ENCODE measurements around the gene C10orf143.

- TF ChIP-seq KDM1A (IDR thresholded peaks at IDR 0.05; ENCODE audit: borderline replicate concordance, low read length), result no peak
- TF ChIP-seq POLR2AphosphoS5 (IDR thresholded peaks at IDR 0.05; ENCODE audit: low read depth, low read length), result no peak
- TF ChIP-seq TAF1 (IDR thresholded peaks at IDR 0.05; ENCODE audit: low read depth, low read length), result no peak
- no peak for TF ChIP-seq EP300 (IDR thresholded peaks at IDR 0.05; ENCODE audit: borderline replicate concordance in 1 of 2, low read depth in 2 of 2, low read length in 2 of 2)
- no peak for TF ChIP-seq CTCF (IDR thresholded peaks at IDR 0.05; ENCODE audit: control extremely low read depth in 1 of 3, insufficient read depth in 1 of 3, low read depth in 1 of 3, low read length in 3 of 3)
- TF ChIP-seq SP1 (IDR thresholded peaks at IDR 0.05; ENCODE audit: low read depth, low read length), result no peak
- no peak for TF ChIP-seq ZNF274 (IDR thresholded peaks at IDR 0.05; ENCODE audit: borderline replicate concordance, extremely low read depth, low read length)
- no peak for TF ChIP-seq USF2 (IDR thresholded peaks at IDR 0.05; ENCODE audit: low read length)
These were observed 72.5 kb downstream of the C10orf143 start for GRCh38 chr10:130038019-130038555.

Measured in H1 (cell line).